PC-3 (cell line): ENCODE data around the gene TTYH2.

Source experiments
- EZH2 ChIP-seq: fragments of 300-600 bp; sonication (generic); IDR thresholded peaks from one replicate; pipeline ENCODE4 v1.6.1; 2017; ENCODE audit warnings: antibody characterized with exemption, mild to moderate bottlenecking, low read length; ENCODE audit not compliant: unreplicated experiment
- TF ChIP-seq, protein P1 (sequence below): fragments of 300-600 bp; sonication (generic); conservative IDR thresholded peaks from 2 replicates; pipeline ENCODE4 v1.5.1; 2017; ENCODE audit warnings: antibody characterized with exemption, low read depth, mild to moderate bottlenecking, low read length

DNA sequence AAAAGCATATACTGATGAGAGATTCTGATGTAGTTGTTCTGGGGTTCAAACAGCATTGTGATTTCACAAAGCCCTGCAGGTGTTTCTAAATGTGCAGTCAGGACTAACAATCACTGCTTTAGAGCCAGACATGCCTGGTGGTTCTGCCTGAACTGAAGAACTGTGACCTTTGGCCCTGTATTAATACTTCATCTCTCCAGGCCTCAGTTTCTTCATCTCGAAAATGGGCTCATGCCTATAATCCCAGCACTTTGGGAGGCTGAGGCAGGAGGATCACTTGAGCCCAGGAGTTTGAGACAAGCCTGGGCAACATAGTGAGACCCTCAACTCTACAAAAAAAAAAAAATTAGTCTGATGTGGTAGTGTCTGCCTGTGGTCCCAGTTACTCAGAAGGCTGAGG lies 64.6 kb downstream of the TTYH2 start:
- TF ChIP-seq, protein P1, sequence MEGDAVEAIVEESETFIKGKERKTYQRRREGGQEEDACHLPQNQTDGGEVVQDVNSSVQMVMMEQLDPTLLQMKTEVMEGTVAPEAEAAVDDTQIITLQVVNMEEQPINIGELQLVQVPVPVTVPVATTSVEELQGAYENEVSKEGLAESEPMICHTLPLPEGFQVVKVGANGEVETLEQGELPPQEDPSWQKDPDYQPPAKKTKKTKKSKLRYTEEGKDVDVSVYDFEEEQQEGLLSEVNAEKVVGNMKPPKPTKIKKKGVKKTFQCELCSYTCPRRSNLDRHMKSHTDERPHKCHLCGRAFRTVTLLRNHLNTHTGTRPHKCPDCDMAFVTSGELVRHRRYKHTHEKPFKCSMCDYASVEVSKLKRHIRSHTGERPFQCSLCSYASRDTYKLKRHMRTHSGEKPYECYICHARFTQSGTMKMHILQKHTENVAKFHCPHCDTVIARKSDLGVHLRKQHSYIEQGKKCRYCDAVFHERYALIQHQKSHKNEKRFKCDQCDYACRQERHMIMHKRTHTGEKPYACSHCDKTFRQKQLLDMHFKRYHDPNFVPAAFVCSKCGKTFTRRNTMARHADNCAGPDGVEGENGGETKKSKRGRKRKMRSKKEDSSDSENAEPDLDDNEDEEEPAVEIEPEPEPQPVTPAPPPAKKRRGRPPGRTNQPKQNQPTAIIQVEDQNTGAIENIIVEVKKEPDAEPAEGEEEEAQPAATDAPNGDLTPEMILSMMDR, result no peak
- no peak for TF ChIP-seq EZH2
